Tibial nerve (tissue), 3 donors: ENCODE results near the gene BMF.

Experiments
- CTCF ChIP-seq, 5 experiments: fragments of 200-600 bp in 3 of 5; fragments of 450-650 bp in 2 of 5; sonication (generic) in 3 of 5; IDR thresholded peaks; one replicate each; pipeline ENCODE4 v1.5.1; 2016 to 2019; ENCODE audit warnings: antibody characterized with exemption in 5 of 5, mild to moderate bottlenecking in 3 of 5, moderate library complexity in 2 of 5
- POLR2A ChIP-seq, 2 donors: fragments of 450-650 bp; IDR thresholded peaks; one replicate each; pipeline ENCODE4 v1.6.1; 2017; ENCODE audit warnings: antibody characterized with exemption in 2 of 2, mild to moderate bottlenecking in 2 of 2, moderate library complexity in 2 of 2

GRCh38 chr15:40080104-40080503, 28.6 kb downstream of the BMF start:
- TF ChIP-seq CTCF (IDR thresholded peaks at IDR 0.05): no peak
- TF ChIP-seq POLR2A (IDR thresholded peaks at IDR 0.05): no peak
